Measurements from ENCODE around the gene MAGI1. TPM values are rescaled to one million over a fixed set of nuclear protein-coding genes. Genes with fewer than 3 reads are reported as not detected.

The MAGI1 gene
- total and polyA plus RNA-seq, 4 donors: 9.9 to 88.1 (median 24.6) TPM

DNA sequence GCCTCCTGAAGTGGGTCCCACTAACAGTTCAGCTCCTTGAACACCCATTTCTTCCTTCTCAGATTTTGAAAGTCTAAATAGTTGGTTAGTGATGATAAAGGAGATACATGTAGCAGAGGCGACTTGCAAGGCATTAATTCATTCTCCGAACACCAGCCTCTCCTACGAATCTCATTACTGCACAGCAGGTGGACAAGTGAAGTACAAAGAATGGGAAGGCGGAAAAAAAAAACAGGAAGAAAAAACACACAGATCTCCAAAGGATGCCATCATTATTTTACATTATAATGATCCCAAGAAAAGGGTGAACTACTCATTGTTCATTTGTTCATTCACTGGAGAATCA is 276.5 kb downstream of the MAGI1 start:
- ATAC-seq (ENCODE audit: insufficient read depth, low FRiP score) (no peak), DNase-seq (no peak)
- Histone ChIP-seq H3K9me3 (ENCODE audit: control insufficient read depth in 4 of 4, insufficient read depth in 3 of 4, low read length in 3 of 4) (no peaks in the 10 kb centered on the region), H3K4me3 (no peak overlapping the region), H3K36me3 (ENCODE audit: control insufficient read depth in 4 of 4, insufficient read depth in 4 of 4, low read length in 4 of 4) (no peaks in the 10 kb centered on the region), H3K9ac (ENCODE audit: insufficient read depth in 1 of 2, low read length in 2 of 2) (no peak overlapping the region), H3K27me3 (ENCODE audit: control insufficient read depth in 3 of 3, insufficient read depth in 3 of 3, low read length in 2 of 3) (no peaks in the 10 kb centered on the region), H3K27ac (ENCODE audit: low read depth in 1 of 2, low read length in 1 of 2) (no peak overlapping the region), H3K4me1 (ENCODE audit: control insufficient read depth in 5 of 5, insufficient read depth in 5 of 5, low read length in 5 of 5) (peaks cover 0 to 26% (median 0%) of the 10 kb centered on the region in 5 donors)
- WGBS, 2 donors: 94% methylated on average over 4 of the region's 4 CpGs
- TF ChIP-seq, protein P1, sequence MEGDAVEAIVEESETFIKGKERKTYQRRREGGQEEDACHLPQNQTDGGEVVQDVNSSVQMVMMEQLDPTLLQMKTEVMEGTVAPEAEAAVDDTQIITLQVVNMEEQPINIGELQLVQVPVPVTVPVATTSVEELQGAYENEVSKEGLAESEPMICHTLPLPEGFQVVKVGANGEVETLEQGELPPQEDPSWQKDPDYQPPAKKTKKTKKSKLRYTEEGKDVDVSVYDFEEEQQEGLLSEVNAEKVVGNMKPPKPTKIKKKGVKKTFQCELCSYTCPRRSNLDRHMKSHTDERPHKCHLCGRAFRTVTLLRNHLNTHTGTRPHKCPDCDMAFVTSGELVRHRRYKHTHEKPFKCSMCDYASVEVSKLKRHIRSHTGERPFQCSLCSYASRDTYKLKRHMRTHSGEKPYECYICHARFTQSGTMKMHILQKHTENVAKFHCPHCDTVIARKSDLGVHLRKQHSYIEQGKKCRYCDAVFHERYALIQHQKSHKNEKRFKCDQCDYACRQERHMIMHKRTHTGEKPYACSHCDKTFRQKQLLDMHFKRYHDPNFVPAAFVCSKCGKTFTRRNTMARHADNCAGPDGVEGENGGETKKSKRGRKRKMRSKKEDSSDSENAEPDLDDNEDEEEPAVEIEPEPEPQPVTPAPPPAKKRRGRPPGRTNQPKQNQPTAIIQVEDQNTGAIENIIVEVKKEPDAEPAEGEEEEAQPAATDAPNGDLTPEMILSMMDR (IDR thresholded peaks at IDR 0.05; ENCODE audit: control extremely low read depth, extremely low read depth): no peak

DNA sequence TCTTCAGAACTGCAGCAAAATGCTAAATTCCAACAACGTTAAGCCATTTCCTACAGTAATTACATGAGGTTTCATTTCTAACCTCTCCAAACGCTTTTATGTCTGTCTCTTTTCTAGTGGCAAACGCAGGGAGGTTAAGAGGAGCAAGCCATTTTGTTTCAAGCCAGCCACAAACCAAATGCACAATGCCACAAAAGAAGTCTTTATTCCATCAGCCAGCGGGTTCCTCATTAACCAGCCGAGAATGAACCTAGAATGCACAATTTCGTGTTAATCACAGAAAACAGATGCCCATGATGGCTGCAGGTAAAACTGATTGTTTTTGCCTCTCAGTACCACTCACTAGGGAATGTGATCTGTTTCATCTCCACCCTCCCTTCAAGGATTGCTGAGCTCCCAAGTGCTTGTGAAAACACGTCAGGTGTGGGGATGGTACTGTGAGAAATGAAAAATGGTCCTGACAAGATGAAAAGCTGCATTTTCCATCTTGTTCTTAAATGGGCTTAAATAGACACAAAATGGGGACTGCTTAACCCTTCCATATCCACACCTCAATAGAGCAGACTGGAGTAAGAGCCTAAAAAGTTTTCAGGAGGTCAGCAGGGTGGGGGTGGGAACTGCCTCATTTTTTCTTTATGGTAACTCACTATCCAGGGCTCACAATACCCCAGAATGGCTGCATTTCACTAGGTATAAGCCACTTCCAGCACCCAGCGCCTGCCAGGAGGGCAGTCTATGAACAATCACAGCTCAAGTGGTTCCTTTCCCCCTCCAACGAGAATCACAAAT is 277.1 kb downstream of the MAGI1 start:
- H3K27ac ChIP-seq (ENCODE audit: low read depth in 1 of 2, low read length in 1 of 2): no peak overlapping the region
- no peak for ATAC-seq (ENCODE audit: insufficient read depth, low FRiP score)
- H3K36me3 ChIP-seq (ENCODE audit: control insufficient read depth in 4 of 4, insufficient read depth in 4 of 4, low read length in 4 of 4): no peaks in the 10 kb centered on the region
- H3K4me1 ChIP-seq (ENCODE audit: control insufficient read depth in 5 of 5, insufficient read depth in 5 of 5, low read length in 5 of 5): peaks cover 0 to 26% (median 0%) of the 10 kb centered on the region in 5 donors
- H3K9me3 ChIP-seq (ENCODE audit: control insufficient read depth in 4 of 4, insufficient read depth in 3 of 4, low read length in 3 of 4): no peaks in the 10 kb centered on the region
- H3K4me3 ChIP-seq: no peak overlapping the region
- TF ChIP-seq, protein P1 (IDR thresholded peaks at IDR 0.05; ENCODE audit: control extremely low read depth, extremely low read depth): no peak
- DNase-seq: no peak
- 81 to 89% methylated on average over 9 of the region's 9 CpGs for WGBS, 2 donors
- no peak overlapping the region for H3K9ac ChIP-seq (ENCODE audit: insufficient read depth in 1 of 2, low read length in 2 of 2)
- no peaks in the 10 kb centered on the region for H3K27me3 ChIP-seq (ENCODE audit: control insufficient read depth in 3 of 3, insufficient read depth in 3 of 3, low read length in 2 of 3)

DNA sequence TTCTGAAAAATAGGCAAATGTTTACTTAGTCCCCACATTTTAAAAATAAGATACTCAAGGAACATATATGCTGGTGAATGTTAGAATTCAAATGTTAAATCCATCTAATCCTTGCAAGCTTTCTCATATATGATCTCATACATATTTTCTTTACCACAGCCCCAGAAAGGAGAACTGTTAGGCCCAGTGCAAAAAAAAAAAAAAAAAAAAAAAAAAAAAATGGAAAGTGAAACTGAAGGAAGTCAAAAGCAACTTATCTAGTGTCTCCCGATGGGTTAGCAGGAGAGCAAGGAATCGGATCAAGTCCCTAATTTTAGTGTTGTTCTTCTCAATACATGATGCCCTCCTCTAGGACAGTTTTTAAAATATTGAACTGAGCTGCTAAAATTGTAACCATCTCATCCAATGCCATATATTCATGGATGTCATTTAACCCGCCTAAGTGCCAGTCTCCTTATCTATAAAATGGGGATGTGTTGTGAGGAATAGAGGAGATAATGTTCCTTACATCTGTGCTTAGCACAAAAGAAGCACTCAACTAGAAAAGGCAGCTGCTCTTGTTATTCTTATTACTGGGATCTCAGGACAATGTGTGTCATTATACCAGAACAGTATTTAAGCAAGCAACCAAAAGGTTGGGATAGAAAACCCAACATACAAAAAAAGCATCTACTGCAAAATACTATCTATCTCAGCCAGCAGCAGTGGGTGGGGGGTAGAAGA is 279.7 kb downstream of the MAGI1 start:
- Histone ChIP-seq H3K36me3 (ENCODE audit: control insufficient read depth in 4 of 4, insufficient read depth in 4 of 4, low read length in 4 of 4) (no peaks in the 10 kb centered on the region), H3K4me3 (no peak overlapping the region), H3K27ac (ENCODE audit: low read depth in 1 of 2, low read length in 1 of 2) (no peak overlapping the region), H3K9ac (ENCODE audit: insufficient read depth in 1 of 2, low read length in 2 of 2) (no peak overlapping the region), H3K27me3 (ENCODE audit: control insufficient read depth in 3 of 3, insufficient read depth in 3 of 3, low read length in 2 of 3) (no peaks in the 10 kb centered on the region), H3K4me1 (ENCODE audit: control insufficient read depth in 5 of 5, insufficient read depth in 5 of 5, low read length in 5 of 5) (peaks cover 0 to 29% (median 0%) of the 10 kb centered on the region in 5 donors), H3K9me3 (ENCODE audit: control insufficient read depth in 4 of 4, insufficient read depth in 3 of 4, low read length in 3 of 4) (no peaks in the 10 kb centered on the region)
- DNase-seq (no peak), ATAC-seq (ENCODE audit: insufficient read depth, low FRiP score) (no peak)
- TF ChIP-seq, protein P1 (IDR thresholded peaks at IDR 0.05; ENCODE audit: control extremely low read depth, extremely low read depth): no peak
- WGBS, 2 donors: 31 to 47% methylated on average over 3 of the region's 3 CpGs

Data from lung (tissue), 12 donors.